Cardiac muscle cell (in vitro differentiated cells and primary cell): Measurements from ENCODE around the gene TUBA3C. TPM values are rescaled to one million over a fixed set of nuclear protein-coding genes. Genes with fewer than 3 reads are reported as not detected.

Experiments used
- DNase-seq, 2 donors: peaks; one replicate each; pipeline versions ENCODE4 v3.0.0 to v3.0.0-alpha.2; 2010 to 2017; ENCODE audit warnings: low read depth in 1 of 2, low spot score in 1 of 2
- H3K27ac ChIP-seq: fragments of 200-600 bp; sonication (generic); 2 replicates; pipeline ENCODE4 v1.5.1; 2016
- H3K27me3 ChIP-seq: fragments of 200-600 bp; sonication (generic); 2 replicates; pipeline ENCODE4 v1.6.0; 2016; ENCODE audit warnings: control low read depth
- H3K36me3 ChIP-seq: fragments of 200-600 bp; sonication (generic); 2 replicates; pipeline ENCODE4 v1.5.1; 2016; ENCODE audit warnings: control low read depth
- H3K4me1 ChIP-seq: fragments of 200-600 bp; sonication (generic); 2 replicates; pipeline ENCODE4 v1.8.1; 2017; ENCODE audit warnings: low read depth, mild to moderate bottlenecking, mixed run types
- H3K4me3 ChIP-seq: fragments of 200-600 bp; sonication (generic); 2 replicates; pipeline ENCODE4 v1.5.1; 2016; ENCODE audit warnings: mild to moderate bottlenecking
- H3K9me3 ChIP-seq: fragments of 200-600 bp; sonication (generic); 2 replicates; pipeline ENCODE4 v1.5.1; 2017; ENCODE audit warnings: low read depth, mild to moderate bottlenecking, control low read depth
- polyA plus RNA-seq: library from polyadenylated mRNA; unstranded; fragments of >200 nt; fragmentation: Nextera tagmentation; extraction: Ambion mirVana; gene quantifications from 2 replicates; pipeline ENCODE4 v1.2.1, GENCODE V29; 2016
- total RNA-seq: library from RNA; depleted of rRNA; stranded (reverse); fragments of >200 nt; gene quantifications from 2 replicates; pipeline ENCODE4 v1.2.3, GENCODE V29; 2016
- TF ChIP-seq, protein P1 (sequence below): IDR thresholded peaks from 2 replicates; pipeline ENCODE4 v1.5.1; 2012; ENCODE audit warnings: low read depth, mild to moderate bottlenecking, low read length

Gene TUBA3C
- total and polyA plus RNA-seq, 2 experiments from 2014 or later: not detected

DNA sequence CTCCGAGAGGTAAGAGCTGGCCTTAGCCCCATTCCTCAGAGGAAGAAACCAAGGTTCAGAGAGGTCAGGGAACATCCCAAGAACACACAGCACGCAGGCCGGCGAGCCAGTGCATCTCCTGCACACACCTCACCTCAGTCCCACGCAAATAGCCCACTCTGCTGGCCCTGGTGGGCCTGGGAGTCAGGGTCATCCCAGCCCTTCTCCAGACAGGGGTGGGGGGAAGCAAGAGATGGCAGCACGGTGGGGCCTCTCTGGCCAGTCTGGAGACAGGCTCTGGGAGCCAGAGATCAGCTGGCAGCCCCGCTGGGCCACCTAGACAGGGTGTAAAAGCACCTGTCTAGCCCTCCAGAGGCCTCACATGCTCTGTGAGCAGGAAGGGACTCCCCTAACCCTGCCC lies 26.8 kb downstream of the TUBA3C start:
- Histone ChIP-seq H3K36me3 (no peaks in the 10 kb centered on the region), H3K9me3 (no peaks in the 10 kb centered on the region), H3K27me3 (no peaks in the 10 kb centered on the region), H3K4me1 (no peaks in the 10 kb centered on the region), H3K27ac (no peak overlapping the region), H3K4me3 (no peak overlapping the region)
- TF ChIP-seq, protein P1, sequence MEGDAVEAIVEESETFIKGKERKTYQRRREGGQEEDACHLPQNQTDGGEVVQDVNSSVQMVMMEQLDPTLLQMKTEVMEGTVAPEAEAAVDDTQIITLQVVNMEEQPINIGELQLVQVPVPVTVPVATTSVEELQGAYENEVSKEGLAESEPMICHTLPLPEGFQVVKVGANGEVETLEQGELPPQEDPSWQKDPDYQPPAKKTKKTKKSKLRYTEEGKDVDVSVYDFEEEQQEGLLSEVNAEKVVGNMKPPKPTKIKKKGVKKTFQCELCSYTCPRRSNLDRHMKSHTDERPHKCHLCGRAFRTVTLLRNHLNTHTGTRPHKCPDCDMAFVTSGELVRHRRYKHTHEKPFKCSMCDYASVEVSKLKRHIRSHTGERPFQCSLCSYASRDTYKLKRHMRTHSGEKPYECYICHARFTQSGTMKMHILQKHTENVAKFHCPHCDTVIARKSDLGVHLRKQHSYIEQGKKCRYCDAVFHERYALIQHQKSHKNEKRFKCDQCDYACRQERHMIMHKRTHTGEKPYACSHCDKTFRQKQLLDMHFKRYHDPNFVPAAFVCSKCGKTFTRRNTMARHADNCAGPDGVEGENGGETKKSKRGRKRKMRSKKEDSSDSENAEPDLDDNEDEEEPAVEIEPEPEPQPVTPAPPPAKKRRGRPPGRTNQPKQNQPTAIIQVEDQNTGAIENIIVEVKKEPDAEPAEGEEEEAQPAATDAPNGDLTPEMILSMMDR: no peak
- no peak for DNase-seq

DNA sequence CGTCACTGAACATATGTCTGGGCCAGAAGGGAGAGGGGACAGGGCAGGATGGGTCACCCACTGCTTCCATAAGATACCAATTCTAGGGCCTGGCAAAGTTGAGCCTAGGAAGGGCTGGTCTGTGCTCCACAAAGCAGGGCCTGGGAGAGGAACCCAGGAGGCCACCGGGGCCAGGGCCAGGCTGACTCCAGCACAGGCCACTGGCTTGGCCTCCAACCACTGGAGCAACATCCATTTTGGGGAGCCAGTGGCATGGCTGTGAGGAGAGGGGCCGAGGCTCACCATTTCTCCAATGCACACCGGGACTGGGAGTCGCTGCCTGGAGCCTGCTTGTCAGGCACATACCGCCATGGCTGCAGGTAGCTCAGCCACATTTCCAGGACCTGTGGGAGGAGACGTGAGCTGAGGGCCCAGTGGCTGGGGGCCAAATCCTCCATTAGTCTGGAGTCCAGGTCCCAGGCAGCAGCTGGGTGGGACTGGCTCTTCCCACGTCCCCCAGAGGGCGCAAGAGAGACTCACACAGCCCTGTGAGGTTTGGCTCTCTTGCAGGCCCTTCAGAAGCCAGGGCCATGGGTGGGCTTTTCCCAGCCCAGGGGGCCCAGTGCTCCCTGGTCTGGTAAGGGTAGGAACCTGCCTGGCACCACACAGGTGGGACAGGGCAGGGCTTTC lies 27.7 kb downstream of the TUBA3C start:
- Histone ChIP-seq H3K4me3 (no peak overlapping the region), H3K36me3 (no peaks in the 10 kb centered on the region), H3K4me1 (no peaks in the 10 kb centered on the region), H3K27ac (no peak overlapping the region), H3K9me3 (no peaks in the 10 kb centered on the region), H3K27me3 (no peaks in the 10 kb centered on the region)
- DNase-seq: no peak
- TF ChIP-seq, protein P1: no peak

DNA sequence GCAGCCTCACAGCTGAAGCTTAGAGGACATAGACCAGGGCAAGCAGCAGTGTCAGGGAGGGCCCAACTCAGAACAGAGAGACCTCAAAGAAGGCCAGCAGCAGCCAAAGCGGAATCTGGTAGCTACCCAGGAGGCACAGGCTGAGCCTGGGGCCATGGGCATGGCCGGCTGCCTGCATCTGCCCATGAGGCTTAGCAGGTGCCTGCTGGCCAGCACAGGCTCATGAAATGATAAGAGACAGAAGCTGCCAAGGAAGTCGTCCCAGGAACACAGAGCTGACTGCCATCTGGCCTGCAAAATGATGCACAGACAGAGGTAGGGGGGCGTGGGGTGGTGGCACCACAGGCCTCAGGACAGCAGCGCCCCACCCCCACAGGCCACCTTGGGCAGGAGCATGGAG lies 29.2 kb downstream of the TUBA3C start:
- Histone ChIP-seq H3K4me1 (no peaks in the 10 kb centered on the region), H3K9me3 (no peaks in the 10 kb centered on the region), H3K27ac (no peak overlapping the region), H3K4me3 (no peak overlapping the region), H3K36me3 (no peaks in the 10 kb centered on the region), H3K27me3 (no peaks in the 10 kb centered on the region)
- no peak for DNase-seq
- TF ChIP-seq, protein P1: no peak

DNA sequence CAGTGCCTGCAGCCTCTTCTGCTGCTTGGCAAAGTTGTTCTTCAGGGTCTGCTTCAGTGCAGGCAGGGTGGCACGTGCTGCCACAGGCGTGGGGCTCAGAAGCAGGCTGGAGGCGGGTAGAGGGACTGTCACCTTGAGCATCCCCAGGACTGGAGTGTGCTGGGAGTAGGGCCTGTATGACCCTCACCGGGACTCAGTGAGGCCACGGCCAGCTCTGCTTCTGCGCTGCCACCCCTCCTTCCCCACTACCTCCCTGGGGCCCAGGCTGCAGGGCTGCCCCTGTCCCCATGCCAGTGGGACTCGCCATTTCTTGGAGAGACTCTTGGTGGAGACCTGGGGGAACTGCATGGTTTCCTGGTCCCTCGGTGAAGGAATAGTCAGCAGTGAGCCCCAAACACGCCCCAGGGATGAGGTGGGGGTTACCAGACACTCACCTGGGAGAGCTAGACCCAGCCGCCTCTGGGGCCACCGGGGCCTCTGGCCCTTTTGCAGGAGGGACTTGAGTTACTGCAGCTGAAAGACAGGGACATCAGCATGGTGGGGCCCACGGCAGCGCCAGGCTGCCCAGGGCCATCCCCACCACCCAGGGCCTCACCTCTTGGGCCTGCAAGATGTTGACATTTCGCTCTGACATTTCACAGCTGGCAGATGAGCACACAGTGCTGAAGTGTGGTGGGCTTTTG lies 29.9 kb downstream of the TUBA3C start:
- no peak overlapping the region for H3K4me3 ChIP-seq
- TF ChIP-seq, protein P1: no peak

DNA sequence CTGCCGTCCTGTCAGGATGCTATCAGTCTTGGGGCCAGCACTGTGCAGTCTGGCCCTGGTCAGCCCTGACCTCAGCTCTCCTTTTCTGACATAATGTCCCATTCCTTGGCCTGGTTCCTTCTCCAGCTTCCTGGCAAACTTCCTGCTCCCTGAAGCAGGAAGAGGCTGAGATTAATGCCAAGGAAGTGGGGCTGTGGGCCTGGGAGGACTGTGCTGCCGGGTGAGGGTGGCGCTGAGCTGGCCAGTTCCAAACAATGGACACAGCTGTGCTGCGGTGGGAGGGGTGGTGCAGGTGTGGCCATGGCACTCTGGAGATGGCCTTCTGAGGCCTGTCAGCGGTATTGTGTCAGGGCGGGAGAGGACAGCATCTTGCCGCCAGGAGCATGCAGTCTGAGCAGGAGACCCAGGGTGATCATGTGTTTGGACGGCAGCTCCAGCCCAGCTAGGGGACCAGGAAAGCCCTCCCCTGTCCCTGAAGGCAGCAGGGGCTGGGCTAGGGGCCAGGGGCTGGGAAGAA lies 30.9 kb downstream of the TUBA3C start:
- TF ChIP-seq, protein P1: no peak
- Histone ChIP-seq H3K4me1 (no peaks in the 10 kb centered on the region), H3K27me3 (no peaks in the 10 kb centered on the region), H3K36me3 (no peaks in the 10 kb centered on the region), H3K9me3 (no peaks in the 10 kb centered on the region), H3K27ac (no peak overlapping the region), H3K4me3 (no peak overlapping the region)
- no peak for DNase-seq

More for the DNA sequence above, 29.9 kb downstream of the TUBA3C start:
- H3K36me3 ChIP-seq: no peaks in the 10 kb centered on the region
- DNase-seq: no peak
- no peak overlapping the region for H3K27ac ChIP-seq
- no peaks in the 10 kb centered on the region for H3K4me1 ChIP-seq
- H3K9me3 ChIP-seq: no peaks in the 10 kb centered on the region
- H3K27me3 ChIP-seq: no peaks in the 10 kb centered on the region
